Body of pancreas (tissue), 4 donors: ENCODE measurements around the gene PMIS2.

Experiments
- POLR2A ChIP-seq, 3 donors: fragments of 450-650 bp; IDR thresholded peaks; one replicate each; pipeline ENCODE4 v1.6.1; 2016; ENCODE audit warnings: antibody characterized with exemption in 3 of 3, mild to moderate bottlenecking in 2 of 3
- TF ChIP-seq, protein P1 (sequence below), 7 experiments: fragments of 450-650 bp in 4 of 7; fragments of 200-600 bp in 3 of 7; sonication (generic) in 3 of 7; IDR thresholded peaks; one replicate each; pipeline ENCODE4 v1.5.1; 2016 to 2019; ENCODE audit warnings: antibody characterized with exemption in 7 of 7

DNA sequence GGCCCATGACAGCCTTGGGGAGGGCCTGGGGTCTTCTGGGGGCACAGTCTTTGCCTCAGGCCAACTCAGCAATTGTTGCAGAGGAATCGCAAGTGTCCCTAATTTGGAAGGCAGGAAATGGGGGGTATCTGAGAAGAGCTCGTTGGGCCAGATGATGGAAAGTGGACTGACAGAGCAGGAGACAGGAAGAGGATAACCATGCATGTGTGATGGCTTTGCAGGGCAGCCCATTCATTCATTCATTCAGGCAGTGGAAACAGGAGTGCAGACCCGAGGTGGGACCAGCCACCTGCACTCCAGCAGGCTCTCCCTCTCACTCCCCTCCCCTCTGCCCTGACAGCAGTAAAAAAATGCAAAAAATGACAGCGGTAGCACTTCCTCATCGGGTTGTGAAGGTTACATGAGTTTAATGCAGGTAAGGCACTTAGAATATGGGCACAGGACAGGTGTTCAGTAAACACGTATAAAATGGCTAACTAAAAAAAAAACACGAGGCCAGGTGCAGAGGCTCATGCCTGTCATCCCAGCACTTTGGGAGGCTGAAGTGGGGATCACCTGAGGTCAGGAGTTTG lies 45.5 kb upstream of the PMIS2 start:
- TF ChIP-seq, protein P1, sequence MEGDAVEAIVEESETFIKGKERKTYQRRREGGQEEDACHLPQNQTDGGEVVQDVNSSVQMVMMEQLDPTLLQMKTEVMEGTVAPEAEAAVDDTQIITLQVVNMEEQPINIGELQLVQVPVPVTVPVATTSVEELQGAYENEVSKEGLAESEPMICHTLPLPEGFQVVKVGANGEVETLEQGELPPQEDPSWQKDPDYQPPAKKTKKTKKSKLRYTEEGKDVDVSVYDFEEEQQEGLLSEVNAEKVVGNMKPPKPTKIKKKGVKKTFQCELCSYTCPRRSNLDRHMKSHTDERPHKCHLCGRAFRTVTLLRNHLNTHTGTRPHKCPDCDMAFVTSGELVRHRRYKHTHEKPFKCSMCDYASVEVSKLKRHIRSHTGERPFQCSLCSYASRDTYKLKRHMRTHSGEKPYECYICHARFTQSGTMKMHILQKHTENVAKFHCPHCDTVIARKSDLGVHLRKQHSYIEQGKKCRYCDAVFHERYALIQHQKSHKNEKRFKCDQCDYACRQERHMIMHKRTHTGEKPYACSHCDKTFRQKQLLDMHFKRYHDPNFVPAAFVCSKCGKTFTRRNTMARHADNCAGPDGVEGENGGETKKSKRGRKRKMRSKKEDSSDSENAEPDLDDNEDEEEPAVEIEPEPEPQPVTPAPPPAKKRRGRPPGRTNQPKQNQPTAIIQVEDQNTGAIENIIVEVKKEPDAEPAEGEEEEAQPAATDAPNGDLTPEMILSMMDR (IDR thresholded peaks at IDR 0.05) = no peak
- TF ChIP-seq POLR2A (IDR thresholded peaks at IDR 0.05) = no peak
